HuH-7.5 (cell line): ENCODE results near the gene KRT1.
"Not testable (repeated sequence)": the region's sequence is repeated elsewhere in the genome, so short reads cannot be mapped to it uniquely, and the experiment has no call there.

Experiments used
- DNase-seq: peaks from one replicate; pipeline ENCODE4 v3.0.0; 2011; ENCODE audit warnings: low spot score

The KRT1 gene

DNA sequence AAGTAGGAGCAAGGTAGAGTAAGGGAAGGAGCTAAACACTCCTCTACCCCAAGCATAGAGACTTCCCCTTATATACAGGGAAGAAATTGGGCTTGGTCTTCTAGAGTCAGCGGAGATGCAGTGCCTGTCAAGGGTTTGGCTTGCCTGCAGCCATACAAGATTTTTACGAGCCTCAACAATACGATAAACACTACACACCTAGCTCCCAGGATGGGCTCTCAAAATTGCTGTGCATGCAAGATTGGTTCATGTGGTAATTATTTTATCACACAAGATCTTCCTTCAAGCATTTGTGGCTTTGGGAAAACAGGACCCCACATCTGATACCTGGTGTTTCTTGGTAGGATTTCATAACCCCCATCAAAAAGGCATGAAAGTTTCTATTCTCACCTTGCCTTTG, at the start of gene KRT1:
Gene KRT1, minus strand, starts transcription at position 45 of the 400 bp plus-strand sequence. CDS start 59 bp downstream, outside the sequence.
- DNase-seq = no peak

DNA sequence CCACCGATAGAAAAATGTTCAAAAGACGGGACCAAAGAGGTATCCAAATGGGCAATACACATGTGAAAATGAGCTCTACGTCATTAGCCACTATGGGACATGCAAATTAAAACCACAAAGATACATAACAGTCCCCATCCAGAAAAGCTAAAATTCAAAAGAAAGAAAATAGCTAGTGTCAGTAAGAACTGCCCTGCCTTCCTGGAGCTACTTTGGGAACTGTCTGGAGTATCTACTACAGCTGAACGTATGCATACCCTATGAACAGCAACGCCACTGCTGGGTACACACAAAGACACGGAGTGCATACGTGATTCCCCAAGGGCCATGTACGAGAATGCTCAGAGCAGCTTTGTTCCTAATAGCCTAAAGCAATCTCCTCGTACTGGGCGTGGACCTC, 48.9 kb upstream of the KRT1 start:
- DNase-seq = no peak

DNA sequence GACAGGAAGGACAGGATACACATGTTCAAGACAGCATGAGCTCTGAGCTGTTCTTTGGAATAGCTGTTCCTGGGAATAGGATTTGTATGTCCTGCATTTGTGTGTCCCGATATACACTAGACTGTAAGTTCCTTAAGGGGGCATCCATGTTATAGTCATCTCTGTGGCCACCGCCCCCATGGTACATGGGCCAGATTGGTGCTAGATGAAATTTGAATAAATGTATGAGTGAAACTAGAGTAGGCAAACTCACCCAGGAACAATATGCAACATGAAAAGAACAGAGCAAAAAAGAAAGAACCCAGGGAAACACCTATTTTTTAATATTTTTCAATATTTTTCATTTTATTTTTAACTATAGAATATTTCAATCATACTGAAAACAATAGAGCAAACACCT, 48.2 kb upstream of the KRT1 start:
- DNase-seq = no peak

DNA sequence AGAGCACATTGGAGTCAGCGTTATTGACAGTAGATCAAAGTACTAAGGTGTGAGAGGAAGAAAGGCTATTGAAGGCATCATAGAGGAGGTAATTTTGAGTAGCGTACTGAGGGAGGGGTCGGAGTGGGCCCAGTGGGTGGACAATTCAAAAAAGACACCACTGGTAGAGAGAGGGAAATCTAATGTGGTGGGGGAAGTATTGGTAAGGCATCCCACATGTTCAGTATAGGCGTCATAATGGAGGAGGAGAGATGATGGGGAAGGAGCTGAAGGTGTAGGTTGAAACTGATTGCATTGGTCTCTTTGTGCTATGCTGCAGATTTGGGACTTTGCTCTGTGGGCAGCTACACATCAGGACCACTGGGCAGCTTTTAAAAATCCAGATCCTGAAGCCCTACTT, 46.8 kb upstream of the KRT1 start:
- no peak for DNase-seq

DNA sequence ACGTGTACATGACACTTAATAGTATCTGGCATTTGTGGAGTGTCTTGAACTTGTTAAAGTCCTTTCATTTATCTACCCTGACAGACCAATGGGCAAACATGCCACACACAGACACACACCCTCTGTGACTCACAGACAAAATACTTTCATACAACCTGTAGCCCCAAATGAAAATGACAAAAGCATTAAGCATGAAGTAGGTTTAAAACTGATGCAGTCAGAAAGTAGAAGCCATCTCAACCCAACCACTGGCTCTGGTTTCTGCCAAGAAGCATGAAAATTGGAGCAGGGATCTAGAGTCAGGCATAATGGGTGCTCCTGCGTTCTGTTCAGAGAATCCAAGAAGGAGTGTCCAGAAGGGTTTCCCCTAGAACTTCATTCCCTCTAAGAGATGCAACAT, 46.2 kb upstream of the KRT1 start:
- DNase-seq = no peak

DNA sequence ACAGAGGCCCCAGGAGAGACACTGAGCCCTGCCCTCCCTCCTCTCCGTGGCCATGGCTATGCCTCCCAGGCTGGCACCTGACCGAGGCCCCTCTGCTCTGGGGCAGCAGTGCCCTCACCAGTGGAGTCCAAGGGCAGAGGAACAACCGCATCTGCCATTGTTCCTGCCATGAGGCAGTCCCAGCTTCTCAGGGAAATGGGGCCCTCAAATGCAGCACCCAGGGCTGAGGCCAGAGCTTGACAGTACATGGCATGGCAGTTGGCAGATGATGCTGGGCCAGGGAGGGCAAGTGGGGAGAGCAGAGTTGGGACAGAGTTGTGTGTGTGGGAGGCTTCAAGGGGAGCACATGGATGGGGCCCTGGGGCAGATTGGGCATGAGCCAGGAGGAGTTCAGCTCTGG, 44.2 kb upstream of the KRT1 start:
- DNase-seq = no peak

DNA sequence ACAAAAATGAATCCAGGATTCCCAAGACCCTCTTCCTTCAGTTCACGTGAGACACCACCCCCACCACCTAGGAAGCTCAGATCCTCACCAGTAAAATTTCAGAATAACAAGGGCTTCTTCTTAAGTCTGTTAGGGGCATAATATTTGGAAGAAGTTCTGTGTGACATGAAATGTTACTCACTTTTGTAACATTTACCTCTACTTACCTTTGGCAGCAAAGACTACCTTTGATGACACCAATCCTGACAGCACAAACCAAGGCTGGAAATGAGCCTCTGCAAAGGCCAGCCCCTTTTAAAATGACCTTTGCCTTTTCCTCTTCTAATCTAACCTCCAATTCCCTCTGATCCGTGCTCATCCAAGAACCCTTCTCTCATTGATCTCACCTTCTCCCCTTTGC, 42.5 kb upstream of the KRT1 start:
- DNase-seq = no peak

DNA sequence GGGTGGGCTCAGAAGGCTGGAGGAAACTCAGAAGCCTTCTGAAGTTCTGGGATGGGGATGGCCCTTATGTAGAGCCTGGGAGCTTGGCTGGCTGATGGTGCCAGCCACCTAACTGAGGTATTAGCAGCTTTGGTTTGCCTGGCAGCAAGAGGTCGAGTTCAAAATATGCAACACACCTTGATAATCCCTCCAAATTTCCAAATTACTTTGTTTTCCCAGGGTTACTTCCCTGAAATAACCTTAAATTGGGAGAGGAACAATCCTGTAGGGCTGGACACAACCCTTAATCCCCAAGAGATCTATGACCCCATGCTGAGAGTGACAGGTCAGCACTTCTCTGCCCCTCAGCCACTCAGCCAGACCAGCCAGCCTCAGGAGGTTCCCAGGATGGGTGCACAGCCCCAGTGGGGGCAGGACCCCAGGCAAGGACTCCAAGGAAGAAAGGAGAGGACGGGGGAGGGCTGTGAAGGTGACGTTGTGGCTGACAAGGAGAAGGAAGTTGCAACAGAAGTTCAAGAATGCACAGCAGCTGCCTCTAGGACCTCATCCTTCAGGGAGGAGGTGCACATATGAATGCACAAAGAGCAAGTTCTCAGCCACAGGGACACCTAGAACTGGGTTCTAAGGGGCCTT, 41.7 kb upstream of the KRT1 start:
- DNase-seq = no peak

DNA sequence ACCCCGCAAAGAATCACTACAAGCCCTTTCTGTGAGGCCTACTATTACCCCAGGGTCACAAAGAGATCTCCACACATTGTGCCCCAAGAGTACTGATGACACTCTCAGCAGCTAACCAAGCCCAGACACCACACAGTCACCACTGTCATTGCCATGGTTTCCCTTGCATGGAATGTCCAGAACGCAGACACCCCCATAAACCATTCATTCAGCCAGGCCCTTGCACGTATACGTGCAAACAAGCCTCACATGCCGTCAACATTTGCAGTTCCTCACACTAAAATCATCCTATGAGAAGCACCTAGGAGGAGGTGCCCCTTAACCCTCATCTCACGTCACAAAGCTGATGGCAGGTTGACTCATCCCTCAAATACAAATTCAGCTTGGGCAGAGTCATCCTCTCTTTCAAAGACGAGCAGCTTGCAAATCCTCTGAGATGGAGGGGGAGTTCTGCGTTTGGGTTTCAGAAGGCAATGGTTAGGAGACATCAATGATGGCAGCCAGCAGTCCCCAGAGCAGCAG, 40.2 kb upstream of the KRT1 start:
- no peak for DNase-seq

DNA sequence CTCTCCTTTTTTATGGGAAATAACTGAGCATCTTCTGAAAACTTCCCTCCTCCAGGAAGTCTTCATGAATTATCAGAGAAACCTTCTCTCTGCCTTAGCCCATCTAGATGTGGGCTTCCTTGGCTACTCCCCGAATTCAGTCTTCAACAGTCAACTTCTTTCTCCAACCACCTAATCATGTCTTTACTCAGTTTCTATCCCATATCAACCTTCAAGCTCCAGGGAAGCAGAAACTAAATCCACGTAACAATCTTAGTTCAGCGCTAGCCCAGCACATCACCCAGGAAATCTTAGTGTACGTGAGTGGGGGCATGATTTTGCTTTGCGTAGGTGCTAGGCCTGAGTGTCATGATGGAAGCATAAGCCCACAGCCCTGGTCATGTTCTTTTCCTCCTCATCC, 35.9 kb upstream of the KRT1 start:
- no peak for DNase-seq

DNA sequence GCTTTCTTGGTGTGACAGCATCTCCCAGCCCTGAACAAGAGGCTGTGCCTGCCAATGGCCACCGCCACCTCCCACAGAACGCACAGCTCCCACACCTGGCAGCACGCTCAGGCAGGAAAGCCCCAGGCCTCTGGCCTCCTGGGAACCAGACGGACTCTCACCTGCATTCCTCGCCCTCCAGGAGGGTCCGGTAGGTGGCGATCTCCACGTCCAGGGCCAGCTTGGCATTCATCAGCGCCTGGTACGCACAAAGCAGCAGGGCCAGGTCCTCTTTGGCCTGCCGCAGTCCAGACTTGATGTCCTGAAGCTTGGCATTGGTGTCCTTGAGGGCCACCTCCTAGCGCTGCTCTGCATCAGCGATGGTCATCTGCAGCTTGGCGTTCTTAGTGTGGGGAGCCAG, 35.2 kb upstream of the KRT1 start:
- DNase-seq = peak; percentile 63

DNA sequence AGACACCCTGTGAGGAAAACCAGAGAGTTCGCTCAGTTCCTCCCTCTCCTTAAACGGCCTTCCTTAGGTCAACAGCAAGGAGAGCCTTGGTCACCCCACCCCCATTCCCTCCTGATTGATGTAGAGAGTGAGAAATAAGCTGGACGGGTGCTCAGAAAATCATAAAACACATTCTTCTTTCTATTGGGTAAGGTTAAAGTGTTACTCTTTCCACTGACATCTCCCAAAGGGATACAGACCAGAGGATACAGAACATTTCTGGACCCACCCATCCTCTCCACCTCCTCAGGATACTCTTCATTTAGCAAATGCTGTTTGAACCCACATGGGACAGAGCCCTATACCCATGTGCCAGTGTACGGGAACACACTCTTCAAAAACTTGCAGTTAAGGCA, 34.7 kb upstream of the KRT1 start:
- DNase-seq = no peak

DNA sequence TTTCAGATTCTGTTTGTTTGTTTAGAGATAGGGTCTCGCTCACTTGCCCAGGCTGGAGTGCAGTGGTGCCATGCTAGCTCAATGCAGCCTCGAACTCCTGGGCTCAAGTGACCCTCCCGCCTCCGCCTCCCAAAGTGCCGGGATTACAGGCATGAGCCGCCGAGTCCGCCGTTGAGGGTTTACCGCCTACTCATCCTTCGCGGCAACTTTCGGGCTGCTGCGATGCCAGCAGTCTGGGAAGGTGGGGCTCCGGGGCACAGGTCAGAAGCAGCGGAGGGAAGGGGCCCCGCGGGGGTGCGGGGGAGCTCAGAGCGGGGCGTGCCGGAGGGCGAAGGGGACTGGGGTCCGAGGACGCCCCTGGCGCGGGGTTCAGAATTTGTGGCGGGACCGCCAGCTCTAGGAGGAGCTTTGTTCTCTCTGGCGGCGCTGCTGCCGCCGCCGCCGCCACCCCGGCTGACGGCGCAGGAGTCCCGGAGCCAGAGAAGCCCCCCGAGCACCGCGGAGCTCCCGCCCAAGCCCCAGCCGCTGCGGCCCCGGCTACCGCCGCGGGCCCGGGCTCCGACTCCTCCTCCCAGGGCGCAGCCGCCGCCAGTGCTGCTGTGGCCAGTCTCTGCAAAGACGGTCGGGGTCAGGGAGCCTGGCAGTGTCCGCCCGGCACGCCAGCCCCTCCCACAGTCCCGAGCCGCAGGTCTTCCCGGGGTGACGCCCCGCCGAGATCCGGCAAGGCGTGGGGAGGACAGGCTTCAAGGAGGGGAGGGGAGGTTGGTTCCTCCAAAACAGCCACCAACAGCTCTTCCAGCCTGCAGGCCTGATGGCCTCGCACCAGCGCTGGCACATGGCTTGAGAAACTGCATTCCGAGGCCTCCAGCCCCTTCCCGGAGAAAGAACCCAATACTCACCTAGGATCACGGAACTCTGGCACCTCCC, 34.0 kb upstream of the KRT1 start:
- DNase-seq = no peak

DNA sequence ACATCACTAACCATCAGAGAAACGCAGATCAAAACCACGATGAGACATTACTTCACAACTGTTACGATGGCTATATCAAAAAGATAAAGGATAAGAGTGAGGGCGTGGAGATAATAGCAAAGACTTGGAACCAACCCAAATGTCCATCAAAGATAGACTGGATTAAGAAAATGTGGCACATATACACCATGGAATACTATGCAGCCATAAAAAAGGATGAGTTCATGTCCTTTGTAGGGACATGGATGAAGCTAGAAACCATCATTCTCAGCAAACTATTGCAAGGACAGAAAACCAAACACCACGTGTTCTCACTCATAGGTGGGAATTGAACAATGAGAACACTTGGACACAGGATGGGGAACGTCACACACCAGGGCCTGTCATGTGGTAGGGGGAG, 31.9 kb upstream of the KRT1 start:
- DNase-seq = not testable (repeated sequence)

DNA sequence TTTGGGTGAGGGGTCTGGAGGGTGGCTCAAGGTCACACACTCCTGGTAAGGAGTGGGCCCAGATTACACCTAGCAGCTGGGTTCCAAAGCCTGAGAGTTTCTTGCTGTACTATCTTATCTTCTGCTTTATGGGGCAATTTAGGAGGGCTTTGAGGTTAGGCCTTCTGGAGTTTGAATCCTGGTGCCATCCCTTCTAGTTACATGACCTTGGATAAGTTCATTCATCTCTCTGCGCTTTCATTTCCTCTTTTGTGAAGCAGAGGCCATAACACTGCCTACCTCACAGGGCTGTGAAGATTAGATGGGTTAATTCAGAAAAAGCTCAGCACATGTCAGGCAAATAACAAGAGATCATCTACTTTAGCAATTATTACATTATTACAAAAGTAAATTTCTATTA, 30.5 kb upstream of the KRT1 start:
- DNase-seq = no peak

DNA sequence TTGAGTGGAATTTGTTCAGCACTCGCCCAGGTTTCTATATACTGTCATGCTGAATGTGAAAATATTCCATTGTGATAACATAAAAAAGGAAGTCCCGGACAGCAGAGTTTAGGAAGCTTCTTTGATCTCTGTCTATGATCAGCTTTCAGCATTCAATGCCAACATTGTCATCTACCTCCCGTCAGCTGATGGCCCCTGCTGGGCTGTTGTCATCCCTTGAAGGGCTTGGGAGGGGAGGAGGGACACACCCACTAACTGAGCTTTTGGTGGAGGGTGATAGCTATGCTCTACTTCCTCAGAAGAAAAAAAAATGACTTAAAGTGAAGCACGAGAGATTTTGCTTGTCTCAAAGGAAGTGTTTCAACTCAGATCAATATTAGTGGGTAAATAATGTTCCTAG, 27.8 kb upstream of the KRT1 start:
- no peak for DNase-seq

DNA sequence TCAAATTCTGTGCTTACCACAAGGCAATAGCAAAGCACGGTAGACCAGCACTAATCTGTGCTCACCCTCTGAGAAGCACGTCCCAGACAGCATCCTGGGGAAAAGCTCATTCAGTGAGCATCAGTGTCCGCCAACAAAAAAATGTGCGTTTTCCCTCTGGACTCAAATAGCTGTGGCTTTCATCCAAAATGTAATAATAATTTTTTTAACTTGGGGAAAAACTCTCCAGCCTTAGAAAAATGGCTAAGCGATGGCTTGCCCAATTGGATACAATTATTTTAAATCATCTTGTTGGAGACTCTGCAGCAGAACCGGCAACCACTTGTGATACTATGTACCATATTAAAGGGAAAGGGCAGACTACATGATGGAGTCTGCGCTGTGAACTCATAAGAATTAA, 24.3 kb upstream of the KRT1 start:
- DNase-seq = no peak

DNA sequence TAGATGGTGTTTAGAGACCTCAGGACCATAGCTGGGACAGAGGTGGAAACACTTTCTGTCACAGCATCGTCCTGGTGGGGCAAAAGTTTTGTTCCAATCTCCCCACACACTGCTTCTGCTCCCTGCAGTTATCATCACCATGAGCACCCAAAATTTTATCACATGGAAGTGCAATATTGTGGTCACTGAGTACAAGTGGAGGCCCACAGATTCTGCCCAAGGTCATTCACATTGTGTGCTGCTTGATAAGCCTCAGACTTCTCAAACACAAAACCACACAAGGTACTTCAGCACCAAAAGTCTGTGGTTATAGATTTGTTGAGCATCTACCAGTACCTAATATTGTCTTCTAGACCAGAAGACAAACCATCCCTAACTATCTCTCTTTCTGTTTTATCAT, 23.7 kb upstream of the KRT1 start:
- no peak for DNase-seq

DNA sequence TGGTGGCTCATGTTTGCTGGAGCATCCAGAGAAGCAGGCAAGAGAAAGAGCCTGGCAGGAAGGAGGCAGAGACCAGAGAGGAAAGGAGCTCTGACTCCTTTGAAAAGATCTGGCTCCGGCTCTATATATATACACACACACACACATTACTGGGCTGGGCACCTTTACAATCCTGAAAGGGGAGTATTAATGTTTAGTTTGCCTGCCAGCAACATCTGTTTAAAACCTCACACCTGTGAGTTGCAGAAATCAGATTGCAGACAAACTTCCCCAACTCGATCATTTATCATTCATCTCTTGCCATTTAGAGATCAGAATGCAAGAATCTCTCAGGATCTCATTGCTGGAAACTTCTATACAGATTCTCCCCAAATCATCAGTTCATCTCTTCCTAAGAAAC, 23.2 kb upstream of the KRT1 start, which contains the start of gene KRT77:
Gene KRT77, minus strand, starts transcription at position 101 of the 400 bp plus-strand sequence. Its CDS starts 90 bp downstream, at position 11.
- DNase-seq = no peak

DNA sequence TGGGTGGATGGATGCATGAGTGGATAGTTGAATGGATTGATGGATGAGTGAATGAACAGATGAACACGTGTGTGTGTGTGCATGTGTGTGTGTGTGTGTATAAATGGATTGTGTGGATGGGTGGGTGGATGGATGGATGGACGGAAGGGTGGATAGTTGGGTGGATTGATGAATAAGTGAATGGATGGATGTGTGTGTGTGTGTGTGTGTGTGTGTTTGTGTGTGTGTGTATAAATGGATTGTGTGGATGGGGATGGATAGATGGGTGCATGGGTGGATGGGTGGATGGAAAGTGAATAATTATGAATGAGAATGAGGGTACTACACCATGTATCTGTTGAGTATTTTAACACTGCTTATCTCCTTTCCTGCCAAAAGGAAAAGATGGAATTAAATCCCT, 22.1 kb upstream of the KRT1 start:
- DNase-seq = no peak

DNA sequence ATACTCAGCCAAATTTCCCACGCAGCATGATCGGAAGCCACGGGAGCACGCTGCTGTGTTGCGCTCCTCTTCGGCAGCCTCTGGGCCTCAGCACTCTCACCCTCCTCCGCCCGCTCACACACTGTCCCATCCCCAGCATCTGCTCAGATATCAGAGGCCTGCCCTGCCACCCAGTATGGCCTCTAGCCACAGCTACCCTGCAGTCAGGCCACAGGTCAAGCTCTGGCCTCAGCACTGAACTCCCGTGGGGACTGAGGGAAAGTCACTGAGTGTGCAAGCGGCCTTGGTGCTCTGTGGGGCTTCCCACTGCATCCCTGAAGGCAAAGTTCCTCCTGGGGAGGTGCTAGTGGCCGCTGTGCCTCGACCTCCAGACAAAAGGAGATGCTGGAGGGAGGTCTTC, 21.1 kb upstream of the KRT1 start:
- no peak for DNase-seq

DNA sequence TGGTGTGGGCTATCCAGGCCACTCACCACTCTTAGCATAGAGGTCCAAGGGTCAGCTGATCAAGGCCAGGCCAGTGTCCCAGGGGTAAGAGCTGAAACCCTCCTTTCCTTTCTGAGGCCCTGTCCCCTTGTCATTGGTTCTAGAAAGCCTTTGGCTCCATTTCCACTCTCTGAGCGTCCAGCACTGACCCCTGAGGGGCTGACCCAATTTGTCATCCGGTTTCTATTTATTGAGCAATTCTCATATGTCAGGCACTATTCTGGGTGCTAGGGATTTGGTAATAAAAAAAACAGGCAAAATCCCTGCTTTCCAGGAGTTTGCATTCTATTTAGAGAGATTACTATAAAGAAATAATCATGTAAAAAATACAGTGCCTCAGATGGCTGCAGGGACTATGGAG, 19.8 kb upstream of the KRT1 start:
- DNase-seq = no peak

DNA sequence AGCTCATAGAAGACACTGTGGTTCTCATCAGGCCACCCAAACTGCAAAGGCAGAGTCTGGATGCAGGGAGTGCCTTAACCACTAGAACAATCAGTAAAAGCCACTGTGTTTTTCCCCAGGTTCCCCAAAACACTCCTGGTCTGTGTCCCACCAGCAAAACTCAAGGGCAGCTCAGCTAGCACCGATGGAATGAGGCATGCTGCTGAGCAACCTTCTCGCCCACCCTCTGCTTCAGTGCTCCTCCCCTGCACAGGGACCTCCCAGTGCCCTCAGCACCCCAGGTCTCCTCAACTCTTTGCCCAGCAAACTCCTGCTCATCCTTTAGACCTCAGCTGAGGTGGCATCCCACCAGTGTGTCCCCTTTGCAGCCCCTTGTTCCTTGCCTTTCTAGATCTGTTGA, 19.2 kb upstream of the KRT1 start:
- DNase-seq = no peak
